ENCODE results near the gene KCNQ2. TPM values are rescaled to one million over a fixed set of nuclear protein-coding genes. Genes with fewer than 3 reads are reported as not detected.
A peak's percentile ranks its signal among the peaks of the same experiment; 100 is the strongest.

Gene KCNQ2
- total and polyA plus RNA-seq, 2 experiments from 2014 or later, result 68.5 to 92.4 TPM

DNA sequence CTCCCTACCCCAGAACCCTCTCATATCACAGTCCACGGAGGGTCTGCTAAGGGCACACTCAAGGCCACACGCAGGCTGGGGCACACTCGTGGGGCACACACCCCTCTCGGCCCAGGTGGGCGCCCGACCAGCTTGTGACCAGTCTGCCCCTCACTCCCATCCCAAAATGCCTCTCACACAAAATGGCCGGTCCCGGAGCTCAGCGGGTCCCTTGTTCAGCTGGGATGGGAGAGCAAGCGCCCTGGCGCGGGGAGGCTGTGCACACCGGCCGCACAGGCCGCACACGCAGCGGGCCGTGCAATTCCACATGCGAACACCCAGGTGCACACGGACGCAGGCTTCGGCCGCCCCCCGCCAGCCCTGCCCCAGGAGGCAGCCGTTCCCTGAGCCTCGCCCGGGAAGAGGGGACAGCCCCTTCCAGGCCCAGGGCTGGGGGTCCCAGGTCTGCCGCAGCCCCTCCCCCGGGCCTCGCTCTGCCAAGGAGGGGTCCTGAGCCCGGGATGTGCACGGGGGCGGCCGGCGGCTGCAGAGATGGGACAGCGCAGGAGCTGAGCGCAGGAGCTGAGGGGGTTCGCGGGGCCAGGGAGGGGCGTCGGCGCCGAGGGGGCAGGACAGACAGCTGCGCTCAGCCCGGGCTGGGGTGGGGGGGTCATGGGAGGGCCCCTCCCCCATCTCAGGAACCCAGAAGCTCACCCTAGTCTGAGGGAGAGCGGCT lies 1.3 kb downstream of the KCNQ2 start:
- Histone ChIP-seq H2AFZ (no peak overlapping the region), H4K20me1 (replicated peaks; ENCODE audit: insufficient read depth) (peaks cover 4% of the 10 kb centered on the region; the same call in 1 of the 2 replicates), H3K27me3 (ENCODE audit: insufficient read depth) (no peaks in the 10 kb centered on the region), H3K4me3 (peak overlapping the region; percentile 83), H3K4me1 (ENCODE audit: insufficient read depth) (peaks cover 7% of the 10 kb centered on the region; the same call in 1 of the 2 replicates), H3K36me3 (ENCODE audit: insufficient read depth) (no peaks in the 10 kb centered on the region), H3K79me2 (replicated peaks; ENCODE audit: insufficient read depth) (peaks cover 50% of the 10 kb centered on the region), H3K4me2 (peak overlapping the region; percentile 94), H3K27ac (ENCODE audit: low read depth) (no peak overlapping the region), H3K9me2 (ENCODE audit: insufficient read depth) (no peaks in the 10 kb centered on the region), H3F3A (replicated peaks; ENCODE audit: low read depth) (no peaks in the 10 kb centered on the region)
- no peaks in the 10 kb centered on the region for H3K9me3 Mint-ChIP-seq
- peak overlapping the region; percentile 76 for H3K4me3 Mint-ChIP-seq
- peak; percentile 65 for DNase-seq (ENCODE audit: low spot score)
- H3K36me3 Mint-ChIP-seq (ENCODE audit: low read depth), result no peaks in the 10 kb centered on the region
- TF ChIP-seq JUNB (IDR thresholded peaks at IDR 0.05; ENCODE audit: unreplicated experiment) (no peak), ZNF331 (CRISPR knock-in tag; IDR thresholded peaks at IDR 0.05; ENCODE audit: low read depth) (no peak), EZH2phosphoT487 (IDR thresholded peaks at IDR 0.05; ENCODE audit: unreplicated experiment) (no peak), EZH2 (IDR thresholded peaks at IDR 0.05; ENCODE audit: low read depth, unreplicated experiment) (no peak)
- TF ChIP-seq, protein P1, sequence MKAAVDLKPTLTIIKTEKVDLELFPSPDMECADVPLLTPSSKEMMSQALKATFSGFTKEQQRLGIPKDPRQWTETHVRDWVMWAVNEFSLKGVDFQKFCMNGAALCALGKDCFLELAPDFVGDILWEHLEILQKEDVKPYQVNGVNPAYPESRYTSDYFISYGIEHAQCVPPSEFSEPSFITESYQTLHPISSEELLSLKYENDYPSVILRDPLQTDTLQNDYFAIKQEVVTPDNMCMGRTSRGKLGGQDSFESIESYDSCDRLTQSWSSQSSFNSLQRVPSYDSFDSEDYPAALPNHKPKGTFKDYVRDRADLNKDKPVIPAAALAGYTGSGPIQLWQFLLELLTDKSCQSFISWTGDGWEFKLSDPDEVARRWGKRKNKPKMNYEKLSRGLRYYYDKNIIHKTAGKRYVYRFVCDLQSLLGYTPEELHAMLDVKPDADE (IDR thresholded peaks at IDR 0.05), result no peak
- TF ChIP-seq, protein P2, sequence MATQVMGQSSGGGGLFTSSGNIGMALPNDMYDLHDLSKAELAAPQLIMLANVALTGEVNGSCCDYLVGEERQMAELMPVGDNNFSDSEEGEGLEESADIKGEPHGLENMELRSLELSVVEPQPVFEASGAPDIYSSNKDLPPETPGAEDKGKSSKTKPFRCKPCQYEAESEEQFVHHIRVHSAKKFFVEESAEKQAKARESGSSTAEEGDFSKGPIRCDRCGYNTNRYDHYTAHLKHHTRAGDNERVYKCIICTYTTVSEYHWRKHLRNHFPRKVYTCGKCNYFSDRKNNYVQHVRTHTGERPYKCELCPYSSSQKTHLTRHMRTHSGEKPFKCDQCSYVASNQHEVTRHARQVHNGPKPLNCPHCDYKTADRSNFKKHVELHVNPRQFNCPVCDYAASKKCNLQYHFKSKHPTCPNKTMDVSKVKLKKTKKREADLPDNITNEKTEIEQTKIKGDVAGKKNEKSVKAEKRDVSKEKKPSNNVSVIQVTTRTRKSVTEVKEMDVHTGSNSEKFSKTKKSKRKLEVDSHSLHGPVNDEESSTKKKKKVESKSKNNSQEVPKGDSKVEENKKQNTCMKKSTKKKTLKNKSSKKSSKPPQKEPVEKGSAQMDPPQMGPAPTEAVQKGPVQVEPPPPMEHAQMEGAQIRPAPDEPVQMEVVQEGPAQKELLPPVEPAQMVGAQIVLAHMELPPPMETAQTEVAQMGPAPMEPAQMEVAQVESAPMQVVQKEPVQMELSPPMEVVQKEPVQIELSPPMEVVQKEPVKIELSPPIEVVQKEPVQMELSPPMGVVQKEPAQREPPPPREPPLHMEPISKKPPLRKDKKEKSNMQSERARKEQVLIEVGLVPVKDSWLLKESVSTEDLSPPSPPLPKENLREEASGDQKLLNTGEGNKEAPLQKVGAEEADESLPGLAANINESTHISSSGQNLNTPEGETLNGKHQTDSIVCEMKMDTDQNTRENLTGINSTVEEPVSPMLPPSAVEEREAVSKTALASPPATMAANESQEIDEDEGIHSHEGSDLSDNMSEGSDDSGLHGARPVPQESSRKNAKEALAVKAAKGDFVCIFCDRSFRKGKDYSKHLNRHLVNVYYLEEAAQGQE (IDR thresholded peaks at IDR 0.05; ENCODE audit: unreplicated experiment), result no peak
- TF ChIP-seq, protein P3, sequence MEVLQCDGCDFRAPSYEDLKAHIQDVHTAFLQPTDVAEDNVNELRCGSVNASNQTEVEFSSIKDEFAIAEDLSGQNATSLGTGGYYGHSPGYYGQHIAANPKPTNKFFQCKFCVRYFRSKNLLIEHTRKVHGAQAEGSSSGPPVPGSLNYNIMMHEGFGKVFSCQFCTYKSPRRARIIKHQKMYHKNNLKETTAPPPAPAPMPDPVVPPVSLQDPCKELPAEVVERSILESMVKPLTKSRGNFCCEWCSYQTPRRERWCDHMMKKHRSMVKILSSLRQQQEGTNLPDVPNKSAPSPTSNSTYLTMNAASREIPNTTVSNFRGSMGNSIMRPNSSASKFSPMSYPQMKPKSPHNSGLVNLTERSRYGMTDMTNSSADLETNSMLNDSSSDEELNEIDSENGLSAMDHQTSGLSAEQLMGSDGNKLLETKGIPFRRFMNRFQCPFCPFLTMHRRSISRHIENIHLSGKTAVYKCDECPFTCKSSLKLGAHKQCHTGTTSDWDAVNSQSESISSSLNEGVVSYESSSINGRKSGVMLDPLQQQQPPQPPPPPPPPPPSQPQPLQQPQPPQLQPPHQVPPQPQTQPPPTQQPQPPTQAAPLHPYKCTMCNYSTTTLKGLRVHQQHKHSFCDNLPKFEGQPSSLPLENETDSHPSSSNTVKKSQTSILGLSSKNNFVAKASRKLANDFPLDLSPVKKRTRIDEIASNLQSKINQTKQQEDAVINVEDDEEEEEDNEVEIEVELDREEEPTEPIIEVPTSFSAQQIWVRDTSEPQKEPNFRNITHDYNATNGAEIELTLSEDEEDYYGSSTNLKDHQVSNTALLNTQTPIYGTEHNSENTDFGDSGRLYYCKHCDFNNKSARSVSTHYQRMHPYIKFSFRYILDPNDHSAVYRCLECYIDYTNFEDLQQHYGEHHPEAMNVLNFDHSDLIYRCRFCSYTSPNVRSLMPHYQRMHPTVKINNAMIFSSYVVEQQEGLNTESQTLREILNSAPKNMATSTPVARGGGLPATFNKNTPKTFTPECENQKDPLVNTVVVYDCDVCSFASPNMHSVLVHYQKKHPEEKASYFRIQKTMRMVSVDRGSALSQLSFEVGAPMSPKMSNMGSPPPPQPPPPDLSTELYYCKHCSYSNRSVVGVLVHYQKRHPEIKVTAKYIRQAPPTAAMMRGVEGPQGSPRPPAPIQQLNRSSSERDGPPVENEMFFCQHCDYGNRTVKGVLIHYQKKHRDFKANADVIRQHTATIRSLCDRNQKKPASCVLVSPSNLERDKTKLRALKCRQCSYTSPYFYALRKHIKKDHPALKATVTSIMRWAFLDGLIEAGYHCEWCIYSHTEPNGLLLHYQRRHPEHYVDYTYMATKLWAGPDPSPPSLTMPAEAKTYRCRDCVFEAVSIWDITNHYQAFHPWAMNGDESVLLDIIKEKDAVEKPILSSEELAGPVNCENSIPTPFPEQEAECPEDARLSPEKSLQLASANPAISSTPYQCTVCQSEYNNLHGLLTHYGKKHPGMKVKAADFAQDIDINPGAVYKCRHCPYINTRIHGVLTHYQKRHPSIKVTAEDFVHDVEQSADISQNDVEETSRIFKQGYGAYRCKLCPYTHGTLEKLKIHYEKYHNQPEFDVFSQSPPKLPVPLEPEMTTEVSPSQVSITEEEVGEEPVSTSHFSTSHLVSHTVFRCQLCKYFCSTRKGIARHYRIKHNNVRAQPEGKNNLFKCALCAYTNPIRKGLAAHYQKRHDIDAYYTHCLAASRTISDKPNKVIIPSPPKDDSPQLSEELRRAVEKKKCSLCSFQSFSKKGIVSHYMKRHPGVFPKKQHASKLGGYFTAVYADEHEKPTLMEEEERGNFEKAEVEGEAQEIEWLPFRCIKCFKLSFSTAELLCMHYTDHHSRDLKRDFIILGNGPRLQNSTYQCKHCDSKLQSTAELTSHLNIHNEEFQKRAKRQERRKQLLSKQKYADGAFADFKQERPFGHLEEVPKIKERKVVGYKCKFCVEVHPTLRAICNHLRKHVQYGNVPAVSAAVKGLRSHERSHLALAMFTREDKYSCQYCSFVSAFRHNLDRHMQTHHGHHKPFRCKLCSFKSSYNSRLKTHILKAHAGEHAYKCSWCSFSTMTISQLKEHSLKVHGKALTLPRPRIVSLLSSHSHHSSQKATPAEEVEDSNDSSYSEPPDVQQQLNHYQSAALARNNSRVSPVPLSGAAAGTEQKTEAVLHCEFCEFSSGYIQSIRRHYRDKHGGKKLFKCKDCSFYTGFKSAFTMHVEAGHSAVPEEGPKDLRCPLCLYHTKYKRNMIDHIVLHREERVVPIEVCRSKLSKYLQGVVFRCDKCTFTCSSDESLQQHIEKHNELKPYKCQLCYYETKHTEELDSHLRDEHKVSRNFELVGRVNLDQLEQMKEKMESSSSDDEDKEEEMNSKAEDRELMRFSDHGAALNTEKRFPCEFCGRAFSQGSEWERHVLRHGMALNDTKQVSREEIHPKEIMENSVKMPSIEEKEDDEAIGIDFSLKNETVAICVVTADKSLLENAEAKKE (CRISPR knock-in tag; IDR thresholded peaks at IDR 0.05), result no peak
- ATAC-seq, result peak; percentile 17
- no peak overlapping the region for H3K27ac Mint-ChIP-seq
- H3K27me3 Mint-ChIP-seq (ENCODE audit: insufficient read depth, low read depth, poor library complexity), result peaks cover 21% of the 10 kb centered on the region
- peaks cover 24% of the 10 kb centered on the region for H3K4me1 Mint-ChIP-seq

Data from GM23338 (cell line).